Lower leg skin (tissue), 3 donors: Measurements from ENCODE around the gene CASKIN2.

Experiments used
- POLR2A ChIP-seq, 2 donors: fragments of 450-650 bp; IDR thresholded peaks; one replicate each; pipeline ENCODE4 v1.6.1; 2016 to 2017; ENCODE audit warnings: antibody characterized with exemption in 2 of 2, mild to moderate bottlenecking in 1 of 2, moderate library complexity in 1 of 2
- TF ChIP-seq, protein P1 (sequence below), 3 donors: fragments of 450-650 bp; IDR thresholded peaks; one replicate each; pipeline ENCODE4 v1.5.1; 2016; ENCODE audit warnings: antibody characterized with exemption in 3 of 3, mild to moderate bottlenecking in 3 of 3, moderate library complexity in 2 of 3

DNA sequence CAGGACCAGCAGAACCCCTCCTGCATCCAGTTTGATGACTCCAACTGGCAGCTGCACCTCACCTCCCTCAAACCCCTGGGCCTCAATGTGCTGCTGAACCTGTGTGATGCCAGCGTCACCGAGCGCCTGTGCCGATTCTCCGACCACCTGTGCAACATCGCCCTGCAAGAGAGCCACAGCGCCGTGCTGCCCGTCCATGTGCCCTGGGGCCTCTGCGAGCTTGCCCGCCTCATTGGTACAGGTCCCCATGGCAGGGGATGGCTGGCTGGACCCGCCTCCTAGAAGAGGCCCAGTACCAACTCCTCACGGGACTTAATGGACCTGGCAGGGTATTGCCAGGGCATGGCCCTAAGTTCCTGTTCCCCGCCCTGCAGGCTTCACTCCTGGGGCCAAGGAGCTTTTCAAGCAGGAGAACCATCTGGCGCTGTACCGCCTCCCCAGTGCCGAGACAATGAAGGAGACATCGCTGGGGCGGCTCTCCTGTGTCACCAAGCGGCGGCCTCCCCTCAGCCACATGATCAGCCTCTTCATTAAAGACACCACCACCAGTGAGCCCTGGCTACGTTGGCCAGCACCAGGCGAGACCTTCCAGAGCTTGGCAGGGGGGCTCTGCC is 22.7 kb downstream of the CASKIN2 start:
- TF ChIP-seq, protein P1, sequence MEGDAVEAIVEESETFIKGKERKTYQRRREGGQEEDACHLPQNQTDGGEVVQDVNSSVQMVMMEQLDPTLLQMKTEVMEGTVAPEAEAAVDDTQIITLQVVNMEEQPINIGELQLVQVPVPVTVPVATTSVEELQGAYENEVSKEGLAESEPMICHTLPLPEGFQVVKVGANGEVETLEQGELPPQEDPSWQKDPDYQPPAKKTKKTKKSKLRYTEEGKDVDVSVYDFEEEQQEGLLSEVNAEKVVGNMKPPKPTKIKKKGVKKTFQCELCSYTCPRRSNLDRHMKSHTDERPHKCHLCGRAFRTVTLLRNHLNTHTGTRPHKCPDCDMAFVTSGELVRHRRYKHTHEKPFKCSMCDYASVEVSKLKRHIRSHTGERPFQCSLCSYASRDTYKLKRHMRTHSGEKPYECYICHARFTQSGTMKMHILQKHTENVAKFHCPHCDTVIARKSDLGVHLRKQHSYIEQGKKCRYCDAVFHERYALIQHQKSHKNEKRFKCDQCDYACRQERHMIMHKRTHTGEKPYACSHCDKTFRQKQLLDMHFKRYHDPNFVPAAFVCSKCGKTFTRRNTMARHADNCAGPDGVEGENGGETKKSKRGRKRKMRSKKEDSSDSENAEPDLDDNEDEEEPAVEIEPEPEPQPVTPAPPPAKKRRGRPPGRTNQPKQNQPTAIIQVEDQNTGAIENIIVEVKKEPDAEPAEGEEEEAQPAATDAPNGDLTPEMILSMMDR (IDR thresholded peaks at IDR 0.05) = no peak
- TF ChIP-seq POLR2A (IDR thresholded peaks at IDR 0.05) = no peak
